HG02938 (cell line): Measurements from ENCODE around the gene NOL3.

Source experiments
- ATAC-seq: cut with Tn5 transposase; IDR thresholded peaks from one replicate; pipeline ENCODE4 v1.9.1; 2021; ENCODE audit warnings: mild to moderate bottlenecking, moderate library complexity; ENCODE audit not compliant: unreplicated experiment

The NOL3 gene

DNA sequence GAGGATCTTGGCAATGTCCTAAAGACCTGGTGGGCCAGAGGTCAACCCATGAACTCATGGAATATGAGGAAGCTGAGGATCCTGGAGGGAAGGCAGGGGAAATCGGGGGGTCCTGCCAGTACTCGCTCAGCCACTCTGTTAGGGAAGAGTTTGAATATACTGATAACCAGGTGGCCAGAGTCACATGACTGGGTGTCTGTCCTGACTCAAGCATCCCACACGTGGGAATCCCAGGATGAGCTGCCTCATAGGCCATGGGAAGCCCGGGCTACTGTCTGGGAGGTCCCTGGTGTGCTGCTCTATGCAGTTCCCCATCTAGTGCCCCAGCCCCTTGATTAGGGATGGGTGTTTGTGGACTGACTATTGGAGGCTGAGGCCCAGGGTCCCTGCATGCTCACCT is 18.0 kb downstream of the NOL3 start:
- no peak for ATAC-seq

DNA sequence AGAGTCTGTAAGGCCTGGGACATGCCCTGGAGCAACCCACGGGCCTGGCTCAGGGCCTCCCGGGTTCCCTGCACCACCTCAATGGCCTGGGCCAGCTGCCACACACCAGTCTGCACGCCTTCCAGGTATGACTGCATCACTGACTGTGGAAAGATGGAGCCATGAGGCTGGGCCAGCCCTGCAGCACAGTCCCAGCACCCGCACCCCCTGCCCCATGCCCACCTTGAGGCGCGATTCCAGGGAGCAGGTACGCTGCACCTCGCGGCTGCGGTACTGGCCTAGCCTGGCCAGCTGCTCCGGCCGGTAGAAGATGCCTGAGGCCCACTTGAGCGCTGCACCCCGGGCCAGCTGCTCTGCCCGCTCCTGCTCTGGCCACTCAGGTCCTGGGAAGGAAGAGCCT is 18.5 kb downstream of the NOL3 start:
- no peak for ATAC-seq

DNA sequence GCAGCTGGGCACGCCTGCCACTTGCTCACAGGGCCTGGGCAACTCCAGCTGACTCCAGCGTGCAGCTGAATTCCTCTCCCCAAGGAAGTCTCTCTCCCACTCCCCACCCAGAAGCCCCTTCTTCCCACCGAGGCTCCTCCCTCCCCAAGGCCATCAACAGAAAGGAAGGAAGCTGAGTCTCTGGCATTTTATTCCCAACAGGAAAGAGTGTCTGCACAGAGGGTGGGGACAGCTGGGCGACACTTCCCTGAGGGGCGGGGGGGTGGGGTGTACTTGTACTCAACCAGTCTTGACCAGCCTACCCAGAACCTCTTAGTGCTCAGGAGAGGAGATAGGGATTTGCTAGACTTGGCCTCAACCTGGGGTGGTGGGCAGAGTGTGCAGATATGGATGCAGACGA is 19.7 kb downstream of the NOL3 start, which contains the start of gene EXOC3L1:
Gene EXOC3L1 (minus strand): TSS at position 96 of the 400 bp plus-strand sequence. CDS start 460 bp downstream, outside the sequence.
- ATAC-seq = no peak

DNA sequence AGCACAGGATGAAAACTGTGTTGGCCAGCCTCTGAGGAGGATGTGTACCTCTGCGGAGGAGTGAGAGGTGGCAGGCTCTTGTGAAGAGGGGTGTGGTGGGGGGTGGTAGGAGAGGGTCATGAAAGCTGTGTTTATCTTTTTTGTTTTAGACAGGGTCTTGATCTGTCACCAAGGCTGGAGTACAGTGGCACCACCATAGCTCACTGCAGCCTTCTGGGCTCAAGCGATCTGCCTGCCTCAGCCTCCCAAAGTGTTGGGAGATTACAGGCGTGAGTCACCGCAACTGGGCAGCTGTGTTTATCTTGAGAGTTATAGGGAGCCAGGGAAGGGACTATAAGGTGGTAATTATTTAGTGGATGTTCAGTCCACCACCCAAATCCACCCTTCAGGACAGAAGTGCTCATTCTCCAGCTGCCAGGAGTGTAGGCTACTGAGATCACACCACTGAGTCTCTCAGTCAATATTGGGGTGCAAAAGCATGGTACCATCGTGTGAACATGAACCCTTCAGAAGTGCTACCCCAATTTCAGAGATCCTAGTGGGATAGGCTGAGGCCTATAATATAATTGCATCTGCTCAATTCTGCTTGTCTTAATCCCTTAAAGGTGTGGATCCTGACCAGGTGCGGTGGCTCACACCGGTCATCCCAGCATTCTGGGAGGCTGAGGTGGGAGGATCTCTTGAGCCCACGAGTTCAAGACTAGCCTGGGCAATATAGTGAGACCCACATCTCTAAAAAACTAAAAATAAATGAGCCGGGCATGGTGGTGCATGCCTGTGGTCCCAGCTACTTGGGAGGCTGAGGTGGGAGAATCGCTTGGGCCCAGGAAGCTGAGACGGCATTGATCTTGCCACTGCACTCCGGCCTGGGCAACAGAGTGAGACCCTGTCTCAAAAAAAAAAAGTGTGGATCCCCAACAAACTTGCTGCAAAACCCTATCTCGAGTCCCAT is 20.4 kb downstream of the NOL3 start:
- no peak for ATAC-seq

DNA sequence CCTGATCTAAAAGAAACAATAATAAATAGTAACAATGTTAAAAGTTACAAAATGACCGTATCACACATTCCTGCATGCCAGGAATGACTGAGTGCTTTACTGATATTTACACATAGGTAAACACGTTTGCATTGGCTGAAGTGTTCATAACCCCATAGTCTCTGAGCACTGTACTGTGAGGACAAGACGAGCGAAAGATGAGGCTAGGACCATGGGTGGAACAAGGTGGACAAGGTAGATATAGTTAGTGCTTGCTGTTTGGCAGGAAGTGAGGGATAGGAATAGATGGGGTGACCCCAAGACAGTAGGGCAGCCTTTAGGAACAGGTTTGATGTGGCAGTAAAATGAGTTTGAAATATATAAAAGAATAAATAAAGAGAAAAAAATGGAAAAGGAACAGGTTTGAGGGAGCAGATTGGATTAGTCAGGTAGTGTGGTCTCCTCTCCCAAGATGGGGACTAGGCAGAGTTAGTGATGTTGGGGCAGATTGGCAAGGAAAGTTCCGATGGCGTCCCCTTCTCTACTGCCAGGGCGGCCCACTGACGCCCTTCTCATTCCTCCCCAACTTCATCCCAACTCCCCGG is 21.2 kb downstream of the NOL3 start:
- no peak for ATAC-seq

DNA sequence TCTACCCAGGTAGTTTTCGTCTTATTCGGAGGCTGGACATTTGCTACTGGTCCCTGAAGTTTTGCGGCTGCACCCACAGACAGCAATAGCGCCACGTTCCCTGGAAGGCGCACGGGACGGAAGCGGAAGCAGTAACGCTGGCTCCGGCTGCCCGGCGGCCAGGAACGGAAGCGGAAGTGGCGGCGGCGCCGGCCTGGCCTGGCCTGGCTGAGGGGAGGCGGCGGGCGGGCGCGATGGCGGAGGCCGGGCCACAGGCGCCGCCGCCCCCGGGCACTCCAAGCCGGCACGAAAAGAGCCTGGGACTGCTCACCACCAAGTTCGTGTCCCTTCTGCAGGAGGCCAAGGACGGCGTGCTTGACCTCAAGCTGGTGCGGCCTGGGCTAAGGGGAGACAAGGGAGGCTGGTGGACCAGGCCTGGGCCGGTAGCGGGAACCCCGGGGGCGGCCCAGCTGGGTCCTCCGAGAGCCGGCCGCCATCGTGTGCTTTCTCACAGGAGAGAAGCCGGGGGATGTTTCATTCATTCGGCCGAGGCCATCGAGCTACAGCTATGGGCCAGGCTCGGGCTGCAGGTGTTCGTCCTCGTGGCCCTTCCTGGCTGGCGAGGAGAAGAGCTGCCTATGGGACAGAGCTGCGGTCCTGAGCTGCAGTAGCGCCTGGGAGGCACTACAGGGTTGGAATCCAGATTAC is 21.8 kb downstream of the NOL3 start, which contains the start of gene E2F4:
Gene E2F4 (plus strand): TSS at position 161 of the 687 bp plus-strand sequence. CDS start 73 bp downstream, at position 234.
- ATAC-seq = peak; percentile 82

DNA sequence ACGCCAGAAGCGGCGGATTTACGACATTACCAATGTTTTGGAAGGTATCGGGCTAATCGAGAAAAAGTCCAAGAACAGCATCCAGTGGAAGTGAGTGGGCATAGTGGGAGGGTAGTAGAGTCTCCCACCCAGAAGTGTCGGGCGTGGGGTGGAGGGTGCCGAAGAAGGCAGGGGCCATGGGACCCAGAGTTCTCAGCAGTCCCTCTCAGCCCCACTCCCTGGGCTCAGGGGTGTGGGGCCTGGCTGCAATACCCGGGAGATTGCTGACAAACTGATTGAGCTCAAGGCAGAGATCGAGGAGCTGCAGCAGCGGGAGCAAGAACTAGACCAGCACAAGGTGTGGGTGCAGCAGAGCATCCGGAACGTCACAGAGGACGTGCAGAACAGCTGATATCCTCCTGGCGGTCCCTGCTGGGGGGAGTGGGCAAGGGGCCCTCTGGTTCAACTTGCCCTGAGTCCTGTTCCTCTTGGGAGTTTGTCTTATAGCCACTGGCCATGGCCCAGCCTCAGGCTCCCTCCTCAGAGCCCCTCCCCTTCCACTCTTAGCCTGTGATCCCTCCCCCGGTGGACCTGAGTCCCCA is 22.5 kb downstream of the NOL3 start:
- ATAC-seq = no peak

DNA sequence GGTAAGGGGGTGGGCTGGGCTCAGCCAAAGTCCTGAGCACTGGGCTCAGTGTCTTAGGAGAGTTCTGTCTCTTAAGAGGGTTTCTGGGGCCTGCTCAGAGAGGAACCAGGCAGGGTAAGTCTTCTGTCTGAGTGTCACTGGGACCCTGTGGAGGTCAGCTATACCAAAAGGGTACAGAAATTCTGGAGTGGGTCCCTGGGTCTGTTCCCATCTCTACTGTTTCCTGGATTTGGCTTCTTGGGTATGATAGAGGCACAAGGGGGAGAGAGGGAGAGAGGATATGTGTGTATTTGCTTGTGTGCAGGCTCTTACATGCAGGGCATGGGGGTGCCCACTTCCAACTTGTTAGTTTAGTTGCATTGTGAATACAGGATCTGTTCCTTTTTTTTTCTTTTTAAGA is 23.2 kb downstream of the NOL3 start:
- ATAC-seq = no peak

DNA sequence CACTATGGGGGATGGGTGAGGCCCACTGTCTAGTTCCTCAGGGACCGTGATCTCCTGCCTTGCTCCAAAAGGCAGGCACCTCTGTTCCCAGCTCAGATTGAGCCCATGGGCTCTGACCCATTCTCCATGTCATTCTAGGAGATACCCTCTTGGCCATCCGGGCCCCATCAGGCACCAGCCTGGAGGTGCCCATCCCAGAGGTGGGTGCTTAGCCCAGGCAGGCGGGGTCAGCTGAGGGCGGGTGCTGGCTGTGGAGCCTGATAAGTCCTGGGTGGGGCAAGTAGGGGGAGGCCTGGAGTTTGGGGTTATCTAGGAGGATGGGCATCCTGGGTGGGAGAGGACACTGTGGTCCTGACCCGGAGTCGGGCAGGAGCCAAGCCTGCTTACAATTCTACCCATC is 23.9 kb downstream of the NOL3 start:
- ATAC-seq = no peak

DNA sequence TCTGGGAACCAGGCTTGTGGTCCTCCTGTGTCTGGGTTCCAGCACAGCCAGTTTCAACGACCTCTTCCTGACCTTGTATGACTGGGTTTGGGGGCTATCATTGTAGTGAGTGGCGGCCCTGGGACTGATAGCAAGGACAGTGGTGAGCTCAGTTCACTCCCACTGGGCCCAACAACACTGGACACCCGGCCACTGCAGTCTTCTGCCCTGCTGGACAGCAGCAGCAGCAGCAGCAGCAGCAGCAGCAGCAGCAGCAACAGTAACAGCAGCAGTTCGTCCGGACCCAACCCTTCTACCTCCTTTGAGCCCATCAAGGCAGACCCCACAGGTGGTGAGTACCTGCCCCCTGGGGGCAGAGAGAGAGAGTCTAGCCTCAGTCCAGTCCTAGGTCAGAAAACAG is 25.3 kb downstream of the NOL3 start:
- no peak for ATAC-seq

DNA sequence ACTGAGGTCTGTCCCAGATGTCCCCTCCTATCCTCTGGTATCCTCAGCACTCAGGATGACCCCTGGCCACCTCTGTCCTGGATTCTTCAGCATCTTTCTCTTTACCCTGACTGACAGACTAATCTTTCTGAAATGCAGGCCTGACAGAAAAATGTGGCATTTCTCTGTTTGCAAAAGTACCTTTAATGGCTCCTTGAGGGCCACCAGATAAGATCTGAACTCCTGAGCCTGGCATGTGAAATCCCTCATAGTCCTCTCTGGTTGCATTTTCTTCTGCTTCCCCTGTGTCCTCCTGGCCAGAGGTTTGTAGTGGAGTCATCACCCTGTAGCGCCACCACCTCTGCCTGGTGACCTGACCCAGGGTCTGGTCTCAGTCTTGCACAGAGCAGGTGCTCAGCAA is 26.5 kb downstream of the NOL3 start:
- no peak for ATAC-seq

DNA sequence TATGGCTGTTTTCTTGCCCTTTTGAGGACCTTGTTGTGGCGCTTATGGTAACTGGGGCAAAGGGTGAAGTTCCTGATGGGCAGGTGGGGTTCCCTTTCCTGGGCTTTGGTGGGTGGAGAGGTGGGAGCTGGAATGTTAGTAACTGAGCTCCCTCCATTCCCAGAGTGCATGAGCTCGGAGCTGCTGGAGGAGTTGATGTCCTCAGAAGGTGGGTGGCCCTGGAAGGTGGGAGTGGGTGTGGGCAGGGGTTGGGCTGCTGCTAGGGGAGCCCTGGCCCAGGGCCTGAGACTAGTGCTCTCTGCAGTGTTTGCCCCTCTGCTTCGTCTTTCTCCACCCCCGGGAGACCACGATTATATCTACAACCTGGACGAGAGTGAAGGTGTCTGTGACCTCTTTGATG is 27.4 kb downstream of the NOL3 start:
- no peak for ATAC-seq

DNA sequence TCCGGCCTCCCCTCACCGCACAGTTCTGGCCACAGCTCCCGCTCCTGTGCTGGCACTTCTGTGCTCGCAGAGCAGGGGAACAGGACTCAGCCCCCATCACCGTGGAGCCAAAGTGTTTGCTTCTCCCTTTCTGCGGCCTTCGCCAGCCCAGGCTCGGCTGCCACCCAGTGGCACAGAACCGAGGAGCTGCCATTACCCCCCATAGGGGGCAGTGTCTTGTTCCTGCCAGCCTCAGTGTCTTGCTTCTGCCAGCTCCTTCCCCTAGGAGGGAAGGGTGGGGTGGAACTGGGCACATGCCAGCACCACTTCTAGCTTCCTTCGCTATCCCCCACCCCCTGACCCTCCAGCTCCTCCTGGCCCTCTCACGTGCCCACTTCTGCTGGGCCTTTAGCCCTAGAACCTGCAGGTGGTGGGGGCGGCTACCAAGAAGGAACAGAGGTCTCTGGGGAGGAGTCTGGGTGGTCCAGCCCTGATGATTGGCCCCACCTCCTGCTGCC is 27.9 kb downstream of the NOL3 start:
- ATAC-seq = no peak

DNA sequence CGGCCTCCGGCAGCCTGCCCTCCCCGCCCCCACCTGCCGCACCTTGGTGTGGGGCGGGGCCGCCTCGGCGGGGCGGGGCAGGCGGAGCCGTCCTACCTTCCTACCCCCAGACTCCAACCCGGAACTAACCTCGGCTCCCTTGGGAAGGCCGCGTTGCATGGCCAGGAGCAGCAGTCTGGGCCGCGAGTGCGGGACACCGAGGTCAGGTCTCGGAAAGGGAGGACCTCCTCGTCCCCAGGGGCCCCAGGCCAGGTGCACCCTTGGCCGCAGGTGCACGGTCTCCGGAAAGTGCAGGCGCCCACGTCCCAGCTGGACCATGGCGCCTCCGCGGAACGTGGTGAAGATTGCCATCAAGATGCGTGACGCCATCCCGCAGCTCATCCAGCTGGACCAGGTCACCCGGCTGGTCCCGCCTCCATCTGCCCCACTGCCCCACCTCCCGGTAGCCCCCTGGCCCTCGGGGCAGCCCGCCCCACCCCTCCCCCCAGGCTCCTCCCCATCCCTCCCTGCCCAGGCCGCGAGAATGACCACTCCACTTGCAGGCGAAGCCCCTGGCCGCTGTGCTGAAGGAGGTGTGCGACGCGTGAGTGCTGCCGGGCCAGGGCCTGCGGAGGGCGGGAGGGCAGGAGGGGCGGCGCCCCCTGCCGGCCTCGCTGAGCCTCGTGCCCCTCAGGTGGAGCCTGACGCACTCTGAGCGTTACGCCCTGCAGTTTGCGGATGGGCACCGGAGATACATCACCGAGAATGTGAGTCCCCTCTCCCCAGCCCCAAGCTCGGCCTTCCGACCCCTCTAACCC is 28.9 kb downstream of the NOL3 start, which contains the start of gene ELMO3:
Gene ELMO3 (plus strand): TSS at position 121 of the 797 bp plus-strand sequence. CDS start 196 bp downstream, at position 317.
- ATAC-seq = no peak

DNA sequence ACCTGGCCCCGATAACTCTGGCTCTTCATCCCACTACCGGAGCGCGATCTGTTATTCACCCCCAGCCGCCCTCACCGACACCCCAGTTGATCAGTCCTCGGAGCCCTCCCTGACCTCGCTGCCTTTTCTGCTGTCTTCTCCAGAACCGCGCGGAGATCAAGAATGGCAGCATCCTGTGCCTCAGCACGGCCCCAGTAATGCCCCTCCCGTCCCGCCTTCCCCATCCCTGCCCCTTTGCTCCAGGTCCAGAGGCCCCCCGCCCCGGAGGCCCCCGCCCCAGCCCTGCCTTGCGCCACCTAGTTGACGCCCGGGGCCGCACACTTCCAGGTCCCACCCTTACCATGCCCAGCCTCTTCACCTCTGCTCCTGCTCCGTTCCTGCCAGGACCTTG is 29.5 kb downstream of the NOL3 start:
- ATAC-seq = no peak

DNA sequence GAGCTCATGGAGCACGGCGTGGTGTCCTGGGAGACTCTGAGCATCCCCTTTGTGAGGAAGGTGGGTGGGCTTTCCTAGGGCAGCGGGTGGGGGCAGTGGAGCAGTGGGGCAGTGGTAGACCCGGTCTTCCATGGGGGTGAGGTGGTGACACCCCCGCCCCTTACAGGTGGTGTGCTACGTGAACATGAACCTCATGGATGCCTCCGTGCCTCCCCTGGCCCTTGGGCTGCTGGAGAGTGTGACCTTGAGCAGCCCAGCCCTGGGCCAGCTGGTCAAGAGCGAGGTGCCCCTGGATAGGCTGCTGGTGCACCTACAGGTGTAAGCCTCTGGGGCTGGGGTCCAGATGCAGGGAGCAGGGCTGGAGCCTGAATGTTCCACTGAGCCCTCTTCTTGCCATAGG is 30.2 kb downstream of the NOL3 start:
- no peak for ATAC-seq

DNA sequence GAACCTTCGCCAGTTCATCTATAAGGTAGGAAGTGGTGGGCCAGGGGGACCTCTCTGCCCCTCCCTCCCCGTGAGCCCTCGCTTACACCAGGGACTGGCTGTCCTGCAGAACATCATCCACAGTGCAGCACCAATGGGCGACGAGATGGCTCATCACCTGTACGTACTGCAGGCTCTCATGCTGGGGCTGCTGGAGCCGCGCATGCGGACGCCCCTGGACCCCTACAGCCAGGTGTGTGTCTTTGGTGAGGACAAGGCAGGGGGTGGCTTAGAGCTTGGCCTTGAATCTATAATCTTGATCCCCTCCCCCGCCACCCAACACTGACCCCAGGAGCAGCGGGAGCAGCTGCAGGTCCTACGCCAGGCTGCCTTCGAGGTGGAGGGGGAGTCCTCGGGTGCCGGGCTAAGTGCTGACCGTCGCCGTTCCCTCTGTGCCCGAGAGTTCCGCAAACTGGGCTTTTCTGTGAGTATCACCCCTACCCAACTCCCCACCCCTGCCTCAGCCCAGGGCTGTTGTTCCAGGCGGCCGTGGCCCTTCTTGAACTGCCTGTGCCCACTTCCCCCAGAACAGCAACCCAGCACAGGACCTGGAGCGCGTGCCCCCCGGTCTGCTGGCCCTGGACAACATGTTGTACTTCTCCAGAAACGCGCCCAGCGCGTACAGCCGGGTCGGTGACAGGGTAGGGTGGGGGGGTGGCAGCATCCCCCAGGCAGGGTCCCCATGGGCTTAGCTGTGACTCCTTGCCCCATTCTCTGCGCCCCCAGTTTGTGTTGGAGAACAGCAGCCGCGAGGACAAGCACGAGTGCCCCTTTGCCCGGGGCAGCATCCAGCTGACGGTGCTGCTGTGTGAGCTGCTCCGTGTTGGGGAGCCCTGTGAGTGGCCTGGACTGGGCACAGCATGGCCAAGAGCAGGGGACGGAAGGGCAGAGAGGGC is 31.3 kb downstream of the NOL3 start:
- no peak for ATAC-seq

DNA sequence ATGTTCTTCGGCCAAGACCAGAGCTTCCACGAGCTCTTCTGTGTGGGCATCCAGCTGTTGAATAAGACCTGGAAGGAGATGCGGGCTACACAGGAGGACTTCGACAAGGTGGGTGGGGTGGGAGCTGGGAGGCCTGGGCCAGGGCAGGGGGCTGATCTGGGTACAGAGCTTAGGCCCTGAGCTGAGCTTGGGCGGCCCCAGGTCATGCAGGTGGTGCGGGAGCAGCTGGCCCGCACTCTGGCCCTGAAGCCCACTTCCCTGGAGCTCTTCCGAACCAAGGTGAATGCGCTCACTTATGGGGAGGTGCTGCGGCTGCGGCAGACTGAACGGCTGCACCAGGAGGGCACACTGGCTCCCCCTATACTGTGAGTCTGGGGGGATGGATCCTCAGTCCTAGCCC is 32.1 kb downstream of the NOL3 start:
- no peak for ATAC-seq

DNA sequence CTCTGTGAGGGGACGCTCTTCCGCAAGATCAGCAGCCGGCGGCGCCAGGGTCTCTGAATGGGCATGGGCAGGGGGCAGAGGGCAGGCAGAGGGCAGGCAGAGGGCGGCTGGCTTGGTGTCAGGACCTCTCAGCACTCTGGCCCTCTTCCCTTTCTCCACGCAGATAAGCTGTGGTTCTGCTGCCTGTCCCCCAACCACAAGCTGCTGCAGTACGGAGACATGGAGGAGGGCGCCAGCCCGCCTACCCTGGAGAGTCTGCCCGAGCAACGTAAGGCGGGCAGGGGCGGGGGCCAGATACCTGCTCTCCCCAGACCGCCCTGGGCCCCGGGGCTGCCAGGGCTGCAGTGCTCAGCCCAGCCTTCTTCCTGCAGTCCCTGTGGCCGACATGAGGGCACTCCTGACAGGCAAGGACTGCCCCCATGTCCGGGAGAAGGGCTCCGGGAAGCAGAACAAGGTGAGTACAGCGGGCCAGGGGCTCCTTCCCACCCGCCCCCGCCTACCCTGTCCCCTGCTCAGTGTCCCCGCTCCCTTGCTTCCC is 32.7 kb downstream of the NOL3 start:
- ATAC-seq = no peak
